GM18507 (cell line): Measurements from ENCODE around the gene RALGPS2.
"Not testable (repeated sequence)": the region's sequence is repeated elsewhere in the genome, so short reads cannot be mapped to it uniquely, and the experiment has no call there.

Source experiments
- DNase-seq: peaks from one replicate; pipeline ENCODE4 v3.0.0; 2011; ENCODE audit warnings: low read depth; ENCODE audit not compliant: insufficient read length; ENCODE audit errors: extremely low spot score
- FAIRE-seq: peaks from 2 replicates; lab custom pipeline; 2011; peaks lifted over from hg19 to GRCh38; lab: Jason Lieb, UNC

The RALGPS2 gene

DNA sequence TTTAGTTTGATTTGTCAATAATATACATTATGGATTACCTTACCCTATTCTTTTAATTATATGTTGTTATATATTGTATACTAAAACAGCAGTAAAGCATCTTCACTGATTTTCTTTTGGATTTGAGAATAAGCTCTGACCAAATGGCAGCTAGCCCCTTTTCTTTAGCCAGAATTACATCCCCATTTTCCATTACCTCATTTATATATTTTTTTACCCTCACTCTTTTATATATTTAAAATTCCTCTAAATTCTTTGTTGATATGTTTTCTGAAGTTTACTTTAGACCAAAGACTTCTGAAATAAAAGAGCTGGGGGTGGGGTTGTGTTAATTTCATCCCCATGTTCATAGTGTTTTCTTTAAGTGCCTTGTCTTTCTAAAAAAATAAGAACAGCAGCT lies 121.3 kb downstream of the RALGPS2 start:
- no peak for DNase-seq
- no peak for FAIRE-seq

DNA sequence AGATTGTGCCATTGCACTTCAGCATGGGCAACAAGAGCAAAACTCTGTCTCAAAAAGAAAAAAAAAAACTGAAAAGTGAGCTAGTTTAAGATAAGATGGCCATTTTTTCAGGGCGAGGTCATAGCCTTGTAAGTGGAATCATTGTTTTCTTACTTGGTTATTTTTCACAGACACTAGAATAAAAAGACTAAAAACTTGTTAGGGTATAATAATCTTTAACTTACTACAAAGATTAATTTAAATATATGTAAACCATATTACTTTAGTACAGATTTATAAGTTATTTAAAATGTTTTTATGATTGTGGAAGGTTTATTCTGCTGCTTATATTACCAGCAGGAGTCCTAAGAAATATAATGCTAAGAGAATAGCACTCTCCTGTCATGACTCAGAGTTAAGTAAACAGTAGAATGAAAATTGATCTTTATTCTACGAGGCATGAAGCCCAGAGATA lies 122.4 kb downstream of the RALGPS2 start:
- DNase-seq (no peak), FAIRE-seq (no peak)

DNA sequence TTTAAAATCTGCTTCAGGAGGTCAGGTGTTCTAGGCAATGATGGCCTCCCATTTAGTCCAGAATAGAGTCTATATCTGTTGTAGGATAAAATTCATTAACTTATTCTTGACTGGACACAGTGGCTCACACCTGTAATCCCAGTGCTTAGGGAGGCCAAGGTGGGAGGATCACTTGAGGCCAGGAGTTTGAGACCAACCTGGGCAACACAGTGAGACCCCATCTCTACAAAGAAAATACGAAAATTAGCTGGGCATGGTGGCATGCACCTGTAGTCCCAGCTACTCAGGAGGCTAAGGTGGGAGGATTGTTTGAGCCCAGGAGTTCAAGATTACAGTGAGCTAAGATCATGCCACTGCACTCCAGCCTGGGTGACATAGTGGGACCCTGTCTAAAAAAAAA lies 122.9 kb downstream of the RALGPS2 start:
- not testable (repeated sequence) for DNase-seq, FAIRE-seq

DNA sequence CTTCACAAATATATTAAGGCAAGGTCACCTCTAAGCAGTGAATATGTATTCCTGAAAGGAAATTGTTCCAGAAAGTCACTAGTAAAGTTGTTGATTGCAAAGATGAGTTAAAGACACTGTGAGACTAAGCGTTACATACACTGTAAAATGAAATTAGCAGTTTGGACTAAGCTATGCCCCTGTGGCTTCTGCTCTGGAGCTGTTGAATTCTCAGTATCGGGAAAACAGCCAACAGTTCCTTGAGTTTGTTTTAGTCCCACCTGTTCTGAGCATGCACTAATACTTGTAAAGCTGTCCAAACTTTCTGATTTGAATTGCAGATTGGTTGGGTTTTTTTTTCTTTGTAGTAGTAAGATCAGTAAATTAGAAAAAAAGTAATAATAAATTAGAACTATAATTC lies 124.9 kb downstream of the RALGPS2 start:
- DNase-seq (no peak), FAIRE-seq (no peak)

DNA sequence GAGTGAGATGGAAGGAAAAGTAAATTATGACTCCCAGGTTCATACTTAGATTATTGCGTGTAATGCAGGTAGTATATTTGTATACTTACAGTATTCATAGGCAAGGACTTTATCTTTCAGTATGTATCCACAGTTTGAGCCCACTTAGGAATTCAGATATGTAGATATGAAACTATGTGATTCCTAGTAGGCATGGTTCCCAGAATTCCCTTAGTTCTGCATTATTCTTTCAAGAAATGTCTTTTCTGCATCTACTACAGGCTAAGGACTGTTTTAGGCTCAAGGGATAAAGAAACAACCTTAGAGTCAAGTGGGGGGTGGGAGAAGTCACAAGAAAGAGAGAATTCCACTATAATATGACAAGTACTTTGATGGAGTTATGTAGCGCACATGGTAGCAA lies 132.1 kb downstream of the RALGPS2 start:
- DNase-seq (no peak), FAIRE-seq (no peak)

DNA sequence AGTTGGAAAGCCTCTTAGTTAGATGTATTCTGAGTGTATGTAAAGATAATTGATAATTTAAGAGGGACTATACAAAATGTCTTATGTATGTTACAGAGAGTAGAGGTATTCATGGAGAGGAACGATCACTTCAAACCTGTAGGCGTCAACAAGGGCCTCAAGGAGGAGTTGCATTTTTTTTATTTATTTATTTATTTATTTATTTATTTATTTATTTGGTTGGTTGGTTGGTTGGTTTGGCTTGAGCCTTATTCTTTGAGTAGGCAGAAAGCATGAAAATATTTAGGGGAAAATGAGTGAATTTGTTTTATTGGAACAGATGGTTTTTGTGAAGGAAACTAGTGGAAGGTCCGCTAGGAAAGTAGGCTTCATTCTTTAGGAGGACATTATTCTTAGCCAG lies 137.4 kb downstream of the RALGPS2 start:
- FAIRE-seq, result no peak

DNA sequence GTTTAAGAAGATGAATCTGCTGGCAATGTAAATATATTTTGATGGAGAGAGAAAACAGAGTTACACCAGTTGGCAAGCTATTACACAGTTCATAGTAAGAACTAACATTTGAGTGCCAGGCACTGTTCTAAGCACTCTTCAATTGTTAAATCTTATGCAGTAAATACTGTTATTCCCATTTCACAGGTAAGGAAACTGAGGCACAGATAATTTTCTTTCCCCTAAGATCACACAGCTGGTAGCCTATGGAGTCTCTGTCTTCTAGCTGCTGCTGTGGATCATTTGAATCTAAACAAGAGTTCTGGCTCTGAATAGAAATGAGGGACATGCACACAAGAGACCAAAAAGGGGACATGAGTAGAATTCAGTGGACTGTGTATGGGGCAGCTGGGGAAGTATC lies 137.8 kb downstream of the RALGPS2 start:
- DNase-seq, result no peak
- FAIRE-seq, result no peak

More for the DNA sequence above, 137.4 kb downstream of the RALGPS2 start:
- DNase-seq, result no peak

DNA sequence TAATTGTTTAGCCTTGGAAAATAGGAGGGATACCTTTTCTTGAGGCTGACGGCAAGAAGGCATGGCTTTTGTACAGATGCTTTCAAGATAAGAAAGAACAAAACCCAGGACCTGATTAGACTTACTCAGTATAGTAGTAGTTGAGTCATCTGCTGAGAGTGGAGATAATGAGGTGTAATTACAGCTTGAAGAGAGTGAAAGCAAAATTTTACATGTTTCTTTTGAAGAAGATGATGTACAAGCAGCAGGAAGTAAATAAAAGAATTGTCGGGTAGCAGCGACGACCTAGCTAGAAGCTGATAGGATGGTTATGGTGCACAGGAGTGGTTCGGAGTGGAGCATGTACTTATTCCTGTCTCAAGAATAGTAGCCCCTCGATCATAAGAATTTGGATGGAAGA lies 139.3 kb downstream of the RALGPS2 start:
- FAIRE-seq (no peak), DNase-seq (no peak)

DNA sequence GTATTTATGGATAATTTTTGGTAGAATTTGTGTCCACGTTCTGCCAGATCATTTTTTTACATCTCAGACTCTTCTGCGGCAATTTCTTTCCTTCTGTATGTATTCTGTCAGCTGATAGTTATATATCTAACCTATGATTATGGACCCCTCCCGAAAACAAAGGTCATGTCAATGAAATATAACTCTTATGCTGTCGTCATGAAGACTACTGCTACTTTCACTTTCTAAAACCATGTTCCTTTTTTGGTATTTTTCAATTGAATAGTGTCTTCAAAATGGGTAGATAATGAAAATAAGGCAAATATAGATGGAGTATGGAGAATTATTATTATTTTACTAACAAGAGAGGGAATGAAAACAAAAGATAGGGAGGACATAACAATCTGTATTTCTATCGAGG lies 142.6 kb downstream of the RALGPS2 start:
- DNase-seq, result no peak
- no peak for FAIRE-seq

DNA sequence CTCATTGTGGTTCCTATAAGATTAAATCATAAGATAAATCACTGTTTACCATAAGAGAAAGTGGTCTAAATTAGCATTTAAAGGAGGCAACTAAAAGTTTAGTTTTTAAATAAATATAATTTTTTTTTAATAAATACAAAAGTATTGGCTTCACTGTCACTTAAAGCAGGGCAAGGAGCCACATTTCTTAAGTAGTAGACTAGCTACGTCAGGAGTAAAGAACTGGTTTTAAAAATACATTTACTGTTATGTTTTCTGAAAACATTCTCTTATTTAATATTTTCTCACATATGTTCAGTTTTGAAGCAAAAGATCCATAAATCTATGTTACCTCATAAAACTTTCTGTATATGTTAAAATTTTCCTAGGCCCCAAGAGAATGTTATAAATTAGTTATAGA lies 143.7 kb downstream of the RALGPS2 start:
- DNase-seq, result no peak
- no peak for FAIRE-seq

DNA sequence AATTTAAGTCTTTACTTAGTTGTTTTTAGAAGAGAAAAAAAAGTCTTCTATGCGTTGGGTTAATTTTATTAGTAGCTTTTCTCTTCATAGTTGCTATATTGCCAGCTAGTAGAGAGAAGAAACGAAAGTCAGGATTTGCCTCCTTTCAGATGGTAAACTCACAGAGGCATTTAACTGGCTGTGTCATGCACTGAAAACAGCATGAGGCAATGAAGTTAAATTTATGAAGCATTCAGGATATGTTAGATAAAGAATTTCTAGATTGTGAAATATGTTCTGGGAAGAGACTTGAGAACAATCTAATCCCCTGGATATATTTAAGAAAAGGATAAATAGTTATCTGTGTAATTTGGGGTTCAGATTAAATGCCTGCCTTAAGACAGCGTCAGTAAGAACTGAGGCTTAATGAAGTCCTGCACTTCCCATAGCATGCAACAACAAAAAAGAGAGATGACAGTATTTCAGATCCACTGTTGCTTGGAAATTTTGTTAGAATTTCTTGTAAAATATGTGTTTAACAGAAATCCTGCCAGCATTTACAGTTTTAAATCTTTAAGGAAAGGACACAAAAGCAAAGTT lies 144.2 kb downstream of the RALGPS2 start:
- FAIRE-seq (no peak), DNase-seq (no peak)

DNA sequence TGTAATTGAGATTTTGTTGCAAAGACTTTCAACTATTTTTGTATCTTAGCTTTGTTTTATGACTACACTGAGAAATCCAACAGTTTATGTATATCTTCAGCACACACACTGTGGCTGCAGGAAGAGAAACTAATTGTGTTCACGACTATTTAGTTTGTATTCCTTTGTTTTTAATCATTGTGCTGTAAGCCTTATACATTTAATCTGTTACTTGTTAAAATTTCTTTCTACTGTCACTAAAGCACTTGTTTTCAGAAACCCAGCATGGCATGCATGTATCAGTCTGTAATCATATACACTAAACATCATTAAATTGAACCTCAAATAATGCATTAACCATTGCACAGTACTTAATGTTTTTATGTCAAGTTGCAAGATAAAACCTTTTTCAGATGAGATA lies 145.2 kb downstream of the RALGPS2 start:
- no peak for DNase-seq
- FAIRE-seq, result no peak

DNA sequence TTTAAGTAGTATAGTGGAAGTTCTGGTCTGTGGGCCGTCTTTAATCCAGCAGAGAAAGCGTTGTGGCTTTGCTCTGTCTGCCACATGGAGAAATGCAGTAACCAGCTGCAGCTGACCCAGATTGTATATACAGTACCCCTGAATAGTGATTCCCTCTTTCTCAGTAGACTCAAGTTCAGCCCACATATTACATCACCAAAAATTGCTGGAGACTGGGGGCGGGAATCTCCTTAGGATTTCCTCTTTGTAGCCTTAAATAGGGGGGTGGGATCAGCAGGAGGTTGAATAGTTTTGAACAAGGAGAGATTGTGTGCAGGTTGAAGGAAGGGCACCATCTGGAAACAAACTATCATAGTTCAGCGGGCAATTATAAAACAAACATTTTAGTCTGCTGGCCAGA lies 145.9 kb downstream of the RALGPS2 start, which contains the start of gene ANGPTL1:
Gene ANGPTL1, minus strand, starts transcription at position 134 of the 400 bp plus-strand sequence. CDS start 5,301 bp downstream, outside the sequence.
- no peak for FAIRE-seq
- DNase-seq, result no peak

DNA sequence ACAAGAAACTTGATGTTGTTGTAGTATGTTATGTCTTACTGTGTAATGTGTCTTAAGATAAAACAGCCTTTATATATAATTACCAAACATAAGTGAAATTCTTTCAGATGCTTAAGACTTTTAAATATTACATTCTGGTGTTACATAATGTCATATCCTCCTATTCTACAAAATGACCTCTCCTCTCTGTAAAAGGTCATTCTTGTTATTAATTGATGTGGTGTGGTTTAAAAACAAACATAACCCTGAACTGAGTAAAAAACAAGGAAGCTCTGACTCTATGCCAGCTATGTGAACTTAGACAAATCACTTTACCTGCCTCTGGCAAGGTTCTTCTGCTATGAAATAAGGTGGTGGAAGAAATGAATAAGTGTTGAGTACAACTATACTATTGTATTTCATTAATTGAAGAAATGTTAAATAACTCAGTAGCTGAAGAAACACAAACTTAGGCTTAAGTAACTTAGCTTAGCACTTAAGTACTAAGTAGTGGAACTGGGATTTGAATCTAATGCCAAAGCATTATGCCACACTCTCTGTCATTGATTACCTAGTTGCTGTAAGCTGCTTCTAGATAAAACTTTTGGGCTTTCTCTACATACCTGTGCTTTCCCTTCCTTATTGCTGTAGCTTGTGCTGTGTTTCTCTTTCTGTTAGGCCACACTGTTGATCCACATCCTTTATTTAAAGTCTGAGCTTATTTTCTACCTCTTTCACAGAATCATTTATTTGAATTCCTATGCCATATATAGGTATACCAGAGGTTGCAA lies 146.7 kb downstream of the RALGPS2 start:
- FAIRE-seq (no peak), DNase-seq (no peak)

DNA sequence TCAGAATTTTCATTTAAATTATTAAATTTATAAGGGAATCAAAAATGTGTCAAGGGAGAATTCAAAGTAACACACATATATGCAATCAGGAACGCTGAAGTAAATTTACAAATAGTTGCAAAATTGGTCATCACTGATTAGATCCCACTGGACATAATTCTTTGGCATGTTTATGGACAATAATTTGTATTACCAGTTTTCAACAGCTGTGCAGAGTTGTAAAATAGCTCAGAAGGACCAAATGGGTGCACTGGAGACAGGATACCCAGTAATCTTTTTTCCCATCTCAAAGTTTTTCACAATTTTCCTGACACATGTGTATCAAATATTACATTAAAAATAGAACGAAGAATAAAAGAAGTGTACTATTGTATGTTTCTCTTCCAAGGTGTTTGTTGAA lies 149.9 kb downstream of the RALGPS2 start:
- DNase-seq (no peak), FAIRE-seq (no peak)

DNA sequence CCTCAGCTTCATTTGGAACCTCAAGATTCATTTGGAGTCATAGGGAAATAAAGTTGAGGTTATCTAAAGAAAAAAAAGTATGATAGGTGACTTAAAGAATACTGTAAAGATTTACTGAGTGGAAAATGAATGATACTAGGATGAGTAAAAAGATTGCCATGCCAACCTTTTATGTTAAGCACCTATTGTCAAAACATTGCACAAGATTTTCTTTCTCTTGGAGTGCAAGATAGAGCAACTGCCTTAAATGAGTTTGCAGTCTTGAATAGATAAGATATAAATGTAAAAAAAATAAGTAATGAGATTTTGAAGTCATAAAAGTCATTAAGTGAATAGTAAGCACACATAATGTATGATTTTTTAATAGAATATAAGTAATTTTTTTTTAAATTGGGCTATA lies 150.9 kb downstream of the RALGPS2 start:
- no peak for DNase-seq
- no peak for FAIRE-seq

DNA sequence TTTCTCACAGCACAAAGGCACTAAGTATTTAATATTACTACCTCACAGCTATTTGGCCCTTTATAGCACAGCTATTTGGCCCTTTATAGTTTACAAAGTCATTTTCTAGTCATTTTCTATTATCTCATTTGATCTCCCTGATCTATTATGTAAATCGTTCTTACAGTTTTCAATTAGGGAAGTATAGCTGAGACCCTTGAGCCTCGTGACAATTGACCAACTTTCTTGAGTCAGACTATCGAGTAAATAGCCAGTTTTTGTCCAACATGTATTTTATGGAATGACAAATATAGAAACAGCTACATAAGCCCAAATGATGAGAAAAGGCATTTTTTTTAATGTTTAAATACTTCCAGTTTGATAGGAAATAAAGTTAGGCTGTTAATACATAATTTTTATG lies 152.9 kb downstream of the RALGPS2 start:
- FAIRE-seq, result no peak
- no peak for DNase-seq

DNA sequence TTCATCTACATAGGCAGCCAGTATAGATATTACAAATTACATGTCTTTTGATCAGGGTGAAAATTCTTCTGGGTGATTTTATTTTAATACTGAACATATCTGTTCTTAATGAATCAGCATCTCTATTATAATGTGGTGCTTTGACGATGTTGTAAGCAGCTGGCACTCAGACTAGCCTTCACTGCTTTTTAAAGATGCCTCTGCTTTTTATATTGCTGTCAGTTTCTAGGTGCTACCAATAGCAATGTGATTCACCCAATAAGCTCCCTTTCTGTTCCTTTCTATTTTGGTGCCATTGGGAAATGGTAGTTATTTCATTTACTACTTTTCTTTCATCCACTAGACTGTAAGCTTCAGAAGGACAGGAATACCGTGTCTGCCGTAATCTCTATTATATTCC lies 156.9 kb downstream of the RALGPS2 start:
- no peak for FAIRE-seq
- no peak for DNase-seq

DNA sequence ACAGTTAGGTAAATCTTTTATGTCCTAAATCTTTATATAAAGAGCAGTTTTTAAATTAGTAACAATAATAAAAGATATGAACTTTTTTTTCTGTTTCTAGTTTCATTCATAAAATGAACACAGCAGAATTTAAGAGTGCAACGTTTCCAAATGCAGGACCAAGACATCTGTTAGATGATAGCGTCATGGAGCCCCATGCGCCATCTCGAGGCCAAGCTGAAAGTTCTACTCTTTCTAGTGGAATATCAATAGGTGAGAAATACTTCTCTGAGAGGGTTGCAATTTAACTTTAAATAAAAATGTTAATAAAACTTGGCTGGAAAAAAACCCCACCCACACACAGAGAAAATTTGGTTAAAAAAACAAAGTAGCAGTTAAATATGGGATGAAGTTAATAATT lies 160.8 kb downstream of the RALGPS2 start:
- no peak for FAIRE-seq
- DNase-seq, result no peak

DNA sequence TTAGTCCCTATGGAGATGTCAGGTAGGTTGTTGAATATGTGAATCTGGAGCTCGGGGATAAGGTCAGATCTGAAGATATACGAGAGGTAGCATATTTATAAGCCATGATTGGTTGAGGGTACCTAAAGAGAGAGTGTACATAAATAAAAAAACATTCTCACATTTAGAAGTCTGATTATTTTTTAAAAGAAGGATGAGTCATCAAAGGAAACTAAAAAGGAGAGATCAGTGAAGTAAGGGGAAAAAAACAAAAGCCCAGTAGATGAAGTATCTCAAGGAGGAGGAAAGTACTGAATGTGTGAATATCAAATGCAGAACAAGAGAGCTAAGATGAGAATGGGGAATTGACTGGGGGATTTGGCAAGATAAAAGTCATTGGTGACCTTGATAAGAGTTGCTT lies 161.5 kb downstream of the RALGPS2 start:
- FAIRE-seq (peak; percentile 26), DNase-seq (no peak)

DNA sequence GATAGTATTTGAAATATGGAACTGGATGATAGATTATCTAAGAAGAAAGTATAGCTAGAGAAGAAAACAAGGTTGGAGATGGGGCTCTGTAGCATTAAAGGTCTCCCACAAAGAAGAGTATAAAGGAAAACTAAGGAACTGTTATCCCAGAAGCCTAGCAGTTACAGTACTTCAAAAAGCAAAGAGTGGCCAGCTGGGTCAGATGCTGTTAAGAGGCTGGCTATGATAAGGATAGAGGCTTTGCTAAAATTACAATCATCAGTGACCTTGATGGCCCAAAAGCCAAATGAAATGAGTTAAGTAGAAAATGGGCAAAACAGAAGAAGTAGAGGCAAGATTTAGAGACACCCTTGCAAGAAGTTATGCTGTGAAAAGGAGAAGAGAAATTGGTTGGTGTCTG lies 170.9 kb downstream of the RALGPS2 start:
- FAIRE-seq, result no peak
- no peak for DNase-seq
